Measurements from ENCODE around the gene BEST3. TPM values are rescaled to one million over a fixed set of nuclear protein-coding genes. Genes with fewer than 3 reads are reported as not detected.

Gene BEST3
- polyA plus RNA-seq, 1 experiment, result 0.14 TPM

DNA sequence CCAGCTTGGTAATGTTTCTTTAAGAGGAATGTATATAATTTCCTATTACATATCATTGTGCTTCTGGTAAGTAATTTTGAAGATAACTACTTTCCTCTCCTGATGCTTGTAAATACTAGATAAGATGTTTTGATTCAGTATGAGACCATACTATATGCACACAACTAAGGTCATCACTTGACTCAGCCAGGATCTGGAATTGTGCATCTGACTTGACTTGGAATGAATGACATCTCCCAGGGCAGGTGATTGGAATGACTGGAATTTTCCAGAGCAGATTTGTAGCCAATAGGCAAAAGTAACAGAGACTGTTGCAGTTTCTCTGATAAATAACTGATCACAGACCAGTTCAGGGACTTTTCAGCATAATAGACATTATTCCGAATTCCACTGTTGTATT, 11.1 kb downstream of the BEST3 start:
- Histone ChIP-seq H3K4me3 (ENCODE audit: low read depth, low read length) (no peak overlapping the region), H3K9me3 (ENCODE audit: control insufficient read depth, insufficient read depth, low read length) (no peaks in the 10 kb centered on the region), H3K27ac (ENCODE audit: low read depth, low read length) (no peak overlapping the region), H3K27me3 (ENCODE audit: control insufficient read depth, insufficient read depth, low read length) (no peaks in the 10 kb centered on the region)
- CTCF ChIA-PET, result no interaction called here
- TF ChIP-seq, protein P1, sequence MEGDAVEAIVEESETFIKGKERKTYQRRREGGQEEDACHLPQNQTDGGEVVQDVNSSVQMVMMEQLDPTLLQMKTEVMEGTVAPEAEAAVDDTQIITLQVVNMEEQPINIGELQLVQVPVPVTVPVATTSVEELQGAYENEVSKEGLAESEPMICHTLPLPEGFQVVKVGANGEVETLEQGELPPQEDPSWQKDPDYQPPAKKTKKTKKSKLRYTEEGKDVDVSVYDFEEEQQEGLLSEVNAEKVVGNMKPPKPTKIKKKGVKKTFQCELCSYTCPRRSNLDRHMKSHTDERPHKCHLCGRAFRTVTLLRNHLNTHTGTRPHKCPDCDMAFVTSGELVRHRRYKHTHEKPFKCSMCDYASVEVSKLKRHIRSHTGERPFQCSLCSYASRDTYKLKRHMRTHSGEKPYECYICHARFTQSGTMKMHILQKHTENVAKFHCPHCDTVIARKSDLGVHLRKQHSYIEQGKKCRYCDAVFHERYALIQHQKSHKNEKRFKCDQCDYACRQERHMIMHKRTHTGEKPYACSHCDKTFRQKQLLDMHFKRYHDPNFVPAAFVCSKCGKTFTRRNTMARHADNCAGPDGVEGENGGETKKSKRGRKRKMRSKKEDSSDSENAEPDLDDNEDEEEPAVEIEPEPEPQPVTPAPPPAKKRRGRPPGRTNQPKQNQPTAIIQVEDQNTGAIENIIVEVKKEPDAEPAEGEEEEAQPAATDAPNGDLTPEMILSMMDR (IDR thresholded peaks at IDR 0.05; ENCODE audit: low read depth, low read length), result no peak
- POLR2A ChIA-PET, result no interaction called here
- DNase-seq (ENCODE audit: low read depth, low spot score), result no peak

GRCh38 chr12:69687390-69687789, 11.7 kb downstream of the BEST3 start:
- Histone ChIP-seq H3K9me3 (ENCODE audit: control insufficient read depth, insufficient read depth, low read length) (no peaks in the 10 kb centered on the region), H3K27me3 (ENCODE audit: control insufficient read depth, insufficient read depth, low read length) (no peaks in the 10 kb centered on the region), H3K4me3 (ENCODE audit: low read depth, low read length) (no peak overlapping the region), H3K27ac (ENCODE audit: low read depth, low read length) (no peak overlapping the region)
- TF ChIP-seq, protein P1 (IDR thresholded peaks at IDR 0.05; ENCODE audit: low read depth, low read length), result no peak
- ChIA-PET POLR2A (no interaction called here), CTCF (no interaction called here)
- DNase-seq (ENCODE audit: low read depth, low spot score), result no peak

- no peak overlapping the region for H3K4me3 ChIP-seq (ENCODE audit: low read depth, low read length)
- H3K27ac ChIP-seq (ENCODE audit: low read depth, low read length), result no peak overlapping the region
- DNase-seq (ENCODE audit: low read depth, low spot score), result no peak
- no peaks in the 10 kb centered on the region for H3K27me3 ChIP-seq (ENCODE audit: control insufficient read depth, insufficient read depth, low read length)
- TF ChIP-seq, protein P1 (IDR thresholded peaks at IDR 0.05; ENCODE audit: low read depth, low read length), result no peak
- CTCF ChIA-PET, result interaction anchor here (0.7 to 1.1 kb wide), 2 partner anchors 10 to 23 kb away, joined by 3 to 4 read pairs; no protein-coding TSS in a partner anchor
- POLR2A ChIA-PET, result no interaction called here
- no peaks in the 10 kb centered on the region for H3K9me3 ChIP-seq (ENCODE audit: control insufficient read depth, insufficient read depth, low read length)
Observed at GRCh38 chr12:69686731-69687130, 12.4 kb downstream of the BEST3 start.

DNA sequence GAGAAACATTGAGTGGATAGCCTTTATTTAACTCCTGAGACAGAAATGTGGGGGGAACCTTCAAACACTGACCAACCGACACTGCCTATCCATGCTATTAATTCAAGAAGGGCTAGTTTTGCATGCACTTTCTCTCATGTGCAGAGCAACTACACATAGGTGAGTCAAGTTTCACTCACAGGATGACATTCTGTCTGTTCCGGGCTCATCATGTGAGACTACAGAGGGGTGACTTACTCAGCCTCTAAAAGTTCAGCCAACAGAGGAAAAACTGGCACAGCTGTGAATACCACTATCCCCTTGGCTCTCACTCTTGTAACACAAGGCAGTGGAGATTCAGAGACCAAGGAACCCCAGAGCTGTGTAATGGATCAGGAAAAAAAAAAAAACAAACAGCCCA, 13.3 kb downstream of the BEST3 start:
- POLR2A ChIA-PET, result no interaction called here
- no peak overlapping the region for H3K27ac ChIP-seq (ENCODE audit: low read depth, low read length)
- no peaks in the 10 kb centered on the region for H3K9me3 ChIP-seq (ENCODE audit: control insufficient read depth, insufficient read depth, low read length)
- CTCF ChIA-PET, result interaction anchor here (0.9 to 1.1 kb wide), 2 partner anchors 19 to 22 kb away, joined by 3 read pairs; no protein-coding TSS in a partner anchor
- TF ChIP-seq, protein P1 (IDR thresholded peaks at IDR 0.05; ENCODE audit: low read depth, low read length), result no peak
- H3K27me3 ChIP-seq (ENCODE audit: control insufficient read depth, insufficient read depth, low read length), result no peaks in the 10 kb centered on the region
- no peak overlapping the region for H3K4me3 ChIP-seq (ENCODE audit: low read depth, low read length)
- no peak for DNase-seq (ENCODE audit: low read depth, low spot score)

GRCh38 chr12:69684466-69684865, 14.6 kb downstream of the BEST3 start:
- TF ChIP-seq, protein P1 (IDR thresholded peaks at IDR 0.05; ENCODE audit: low read depth, low read length), result no peak
- DNase-seq (ENCODE audit: low read depth, low spot score), result no peak
- H3K9me3 ChIP-seq (ENCODE audit: control insufficient read depth, insufficient read depth, low read length), result no peaks in the 10 kb centered on the region
- ChIA-PET POLR2A (no interaction called here), CTCF (no interaction called here)
- H3K27ac ChIP-seq (ENCODE audit: low read depth, low read length), result no peak overlapping the region
- no peak overlapping the region for H3K4me3 ChIP-seq (ENCODE audit: low read depth, low read length)
- no peaks in the 10 kb centered on the region for H3K27me3 ChIP-seq (ENCODE audit: control insufficient read depth, insufficient read depth, low read length)

Data from AG04450 (cell line).